ENCODE results near the gene SLC30A1. TPM values are rescaled to one million over a fixed set of nuclear protein-coding genes. Genes with fewer than 3 reads are reported as not detected.

SLC30A1 gene
- polyA plus RNA-seq, 1 experiment: 12.8 TPM

- H3K27me3 ChIP-seq (ENCODE audit: control insufficient read depth, insufficient read depth, low read length): peaks cover 2% of the 10 kb centered on the region
- no peak overlapping the region for H3K27ac ChIP-seq (ENCODE audit: low read depth, low read length)
- H3K9me3 ChIP-seq (ENCODE audit: control insufficient read depth, insufficient read depth, low read length): no peaks in the 10 kb centered on the region; the same call in 1 of the 2 replicates
- DNase-seq (ENCODE audit: low read depth, low spot score): no peak
- CTCF ChIA-PET: interaction anchor here (2.1 kb wide), 1 partner anchor 10 kb away, joined by 14 read pairs; no protein-coding TSS in a partner anchor
- no peak overlapping the region for H3K4me3 ChIP-seq (ENCODE audit: low read depth, low read length)
- no peak for TF ChIP-seq CTCF (IDR thresholded peaks at IDR 0.05; ENCODE audit: low read depth, low read length)
- POLR2A ChIA-PET: no interaction called here
Measured at GRCh38 chr1:211525101-211525676, 53.8 kb downstream of the SLC30A1 start.

- DNase-seq (ENCODE audit: low read depth, low spot score): no peak
- no peak for TF ChIP-seq CTCF (IDR thresholded peaks at IDR 0.05; ENCODE audit: low read depth, low read length)
- no peaks in the 10 kb centered on the region; the same call in 1 of the 2 replicates for H3K9me3 ChIP-seq (ENCODE audit: control insufficient read depth, insufficient read depth, low read length)
- H3K27ac ChIP-seq (ENCODE audit: low read depth, low read length): no peak overlapping the region
- POLR2A ChIA-PET: no interaction called here
- peaks cover 6% of the 10 kb centered on the region for H3K27me3 ChIP-seq (ENCODE audit: control insufficient read depth, insufficient read depth, low read length)
- H3K4me3 ChIP-seq (ENCODE audit: low read depth, low read length): no peak overlapping the region
- CTCF ChIA-PET: interaction anchor here (0.9 to 2.1 kb wide), 3 partner anchors 9 to 131 kb away, joined by 3 to 14 read pairs (median 3); no protein-coding TSS in a partner anchor
Measured at GRCh38 chr1:211524521-211524920, 54.4 kb downstream of the SLC30A1 start.

GRCh38 chr1:211522804-211523203 lies 56.2 kb downstream of the SLC30A1 start:
- Histone ChIP-seq H3K27ac (ENCODE audit: low read depth, low read length) (no peak overlapping the region), H3K9me3 (ENCODE audit: control insufficient read depth, insufficient read depth, low read length) (no peaks in the 10 kb centered on the region; the same call in 1 of the 2 replicates), H3K27me3 (ENCODE audit: control insufficient read depth, insufficient read depth, low read length) (peaks cover 6% of the 10 kb centered on the region), H3K4me3 (ENCODE audit: low read depth, low read length) (no peak overlapping the region)
- CTCF ChIA-PET: interaction anchor here (1.0 kb wide), 1 partner anchor 133 kb away, joined by 3 read pairs; no protein-coding TSS in a partner anchor
- POLR2A ChIA-PET: interaction anchor here (0.8 kb wide), 1 partner anchor 28 kb away, joined by 3 read pairs; no protein-coding TSS in a partner anchor
- no peak for TF ChIP-seq CTCF (IDR thresholded peaks at IDR 0.05; ENCODE audit: low read depth, low read length)
- DNase-seq (ENCODE audit: low read depth, low spot score): no peak

Other genes starting within 250 kb of the SLC30A1 start
- not detected in 2 replicates for gene RD3, start 87.0 kb downstream of the SLC30A1 start, polyA plus RNA-seq (2011; rRNA removed)
- gene NEK2, start 96.5 kb upstream of the SLC30A1 start, polyA plus RNA-seq (2011; rRNA removed): 5.4 and 8.8 TPM in 2 replicates

All from AG04450 (cell line).